OCI-LY7 (cell line): Measurements from ENCODE around the gene LRRC1.

Source experiments
- CTCF ChIP-seq: fragments of 200-600 bp; sonication (generic); conservative IDR thresholded peaks from 2 replicates; pipeline ENCODE4 v1.5.1; 2014; ENCODE audit warnings: mild to moderate bottlenecking, antibody characterized with exemption, low read length, moderate library complexity, mixed read lengths
- EZH2phosphoT487 ChIP-seq: fragments of 200-600 bp; sonication (generic); IDR thresholded peaks from 2 replicates; pipeline ENCODE4 v1.6.1; 2018; ENCODE audit warnings: low read depth, borderline replicate concordance, mild to moderate bottlenecking, mixed run types, antibody characterized with exemption, low read length, moderate library complexity, mixed read lengths

GRCh38 chr6:53793318-53794136 is 1.3 kb upstream of the LRRC1 start:
- TF ChIP-seq CTCF (no peak), EZH2phosphoT487 (no peak)
